ENCODE data around the gene ADTRP. TPM values are rescaled to one million over a fixed set of nuclear protein-coding genes. Genes with fewer than 3 reads are reported as not detected.

Gene ADTRP
- total RNA-seq, 3 donors from 2014 or later (not counting 1 experiment from before 2014, with no cell fraction given) = 1.1 to 1.5 TPM; not detected in 1

DNA sequence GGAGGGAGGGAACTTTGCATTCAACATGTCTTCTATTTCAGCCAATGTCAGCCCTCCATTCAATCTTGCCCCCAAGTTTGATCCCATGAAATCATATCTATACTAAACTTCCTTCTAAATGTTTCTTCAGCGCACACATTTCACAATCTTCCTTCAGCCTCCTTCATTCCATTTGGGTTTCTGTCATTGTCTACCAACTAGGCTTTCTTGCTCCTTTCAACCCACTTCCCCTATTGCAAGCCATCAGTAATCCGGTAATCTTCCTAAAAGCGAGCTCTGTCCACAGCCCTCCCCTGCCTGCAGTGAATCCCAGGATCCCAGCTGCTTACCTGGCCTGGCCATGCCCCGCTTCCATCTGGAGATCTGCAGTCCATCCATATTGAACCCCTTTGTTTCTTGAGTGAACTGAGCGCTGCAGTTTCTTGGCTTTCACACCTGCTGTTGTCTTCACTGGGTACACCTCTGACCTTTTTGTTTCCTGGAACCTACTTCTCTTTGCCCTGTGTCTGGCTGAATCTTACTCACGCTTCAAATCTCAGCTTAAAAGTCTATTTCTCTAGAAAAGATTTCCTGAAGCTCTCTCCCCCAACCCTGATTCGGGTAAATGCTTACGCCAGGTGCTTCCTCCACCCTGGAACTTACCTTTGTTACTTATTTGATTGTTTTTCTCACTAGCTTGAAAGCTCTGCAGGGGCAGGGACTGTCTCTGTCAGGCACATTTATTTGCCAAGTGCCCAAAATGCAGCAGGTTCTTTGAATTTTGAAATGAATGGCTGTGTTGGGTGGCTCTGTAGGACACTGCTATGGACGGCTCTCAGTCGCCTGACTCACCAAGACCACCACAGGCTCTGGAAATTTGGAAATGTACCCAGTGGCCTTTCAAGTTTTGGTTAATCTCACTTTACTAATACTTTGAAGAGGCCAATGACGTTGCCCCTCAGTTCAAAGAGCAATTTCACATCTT lies 50.3 kb downstream of the ADTRP start:
- Mint-ChIP-seq H3K27ac (no peak overlapping the region), H3K4me3 (no peak overlapping the region), H3K4me1 (peaks cover 0 to 3% of the 10 kb centered on the region in 2 donors), H3K9me3 (no peaks in the 10 kb centered on the region), H3K36me3 (no peaks in the 10 kb centered on the region), H3K27me3 (ENCODE audit: low read depth in 2 of 2) (peaks cover 20 to 46% of the 10 kb centered on the region in 2 donors)
- TF ChIP-seq, protein P1, sequence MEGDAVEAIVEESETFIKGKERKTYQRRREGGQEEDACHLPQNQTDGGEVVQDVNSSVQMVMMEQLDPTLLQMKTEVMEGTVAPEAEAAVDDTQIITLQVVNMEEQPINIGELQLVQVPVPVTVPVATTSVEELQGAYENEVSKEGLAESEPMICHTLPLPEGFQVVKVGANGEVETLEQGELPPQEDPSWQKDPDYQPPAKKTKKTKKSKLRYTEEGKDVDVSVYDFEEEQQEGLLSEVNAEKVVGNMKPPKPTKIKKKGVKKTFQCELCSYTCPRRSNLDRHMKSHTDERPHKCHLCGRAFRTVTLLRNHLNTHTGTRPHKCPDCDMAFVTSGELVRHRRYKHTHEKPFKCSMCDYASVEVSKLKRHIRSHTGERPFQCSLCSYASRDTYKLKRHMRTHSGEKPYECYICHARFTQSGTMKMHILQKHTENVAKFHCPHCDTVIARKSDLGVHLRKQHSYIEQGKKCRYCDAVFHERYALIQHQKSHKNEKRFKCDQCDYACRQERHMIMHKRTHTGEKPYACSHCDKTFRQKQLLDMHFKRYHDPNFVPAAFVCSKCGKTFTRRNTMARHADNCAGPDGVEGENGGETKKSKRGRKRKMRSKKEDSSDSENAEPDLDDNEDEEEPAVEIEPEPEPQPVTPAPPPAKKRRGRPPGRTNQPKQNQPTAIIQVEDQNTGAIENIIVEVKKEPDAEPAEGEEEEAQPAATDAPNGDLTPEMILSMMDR (IDR thresholded peaks at IDR 0.05) = no peak
- peaks cover 10% of the 10 kb centered on the region for H3K4me1 ChIP-seq (ENCODE audit: control insufficient read depth, insufficient read depth, low read length)
- no peaks in the 10 kb centered on the region for H3K27me3 ChIP-seq (ENCODE audit: control insufficient read depth, insufficient read depth, low read length)
- DNase-seq (peak in 1 of 2 donors; percentile 64), ATAC-seq (no peak)
- H3K4me3 ChIP-seq (ENCODE audit: low read length) = no peak overlapping the region
- H3K27ac ChIP-seq (ENCODE audit: low read length) = no peak overlapping the region
- no peaks in the 10 kb centered on the region for H3K36me3 ChIP-seq (ENCODE audit: control insufficient read depth, insufficient read depth, low read length)
- intact Hi-C loops (cut with micrococcal nuclease) = no loop called here
- WGBS (ENCODE audit: insufficient coverage) = 43% methylated on average over 11 of the region's 11 CpGs
- no peaks in the 10 kb centered on the region for H3K9me3 ChIP-seq (ENCODE audit: control insufficient read depth, insufficient read depth, low read length)

DNA sequence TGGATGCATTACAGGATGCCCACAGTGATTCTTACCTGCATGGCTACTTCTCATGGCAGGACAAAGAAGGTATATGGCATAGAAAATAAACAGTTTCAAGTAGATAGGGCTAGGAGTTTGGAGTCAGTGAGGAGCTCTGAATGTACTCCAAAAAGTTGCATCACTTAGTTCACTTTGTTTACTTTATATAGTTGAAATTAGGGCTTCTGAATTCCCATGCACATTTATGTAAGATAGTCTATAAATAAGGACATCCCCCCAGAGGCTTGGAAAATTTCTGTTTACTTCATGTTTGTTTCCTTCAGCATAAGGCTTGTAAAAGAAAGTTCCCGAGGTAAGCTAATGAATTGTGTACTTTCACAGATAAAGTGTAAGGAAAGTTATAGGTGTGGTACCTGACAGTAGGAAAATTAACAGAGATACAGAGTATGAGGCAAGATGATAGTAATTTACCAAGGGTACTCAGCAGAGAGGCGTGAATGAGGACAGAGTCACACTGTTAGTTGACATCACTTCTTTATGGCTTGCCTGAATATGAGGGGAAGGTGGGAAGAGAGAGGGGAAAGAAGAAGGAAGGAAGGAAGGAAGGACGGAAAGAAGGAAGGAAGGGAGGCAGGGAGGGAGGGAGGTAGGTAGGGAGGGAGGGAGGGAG lies 51.1 kb downstream of the ADTRP start:
- no peak for ATAC-seq
- Mint-ChIP-seq H3K27ac (no peak overlapping the region), H3K9me3 (no peaks in the 10 kb centered on the region)

DNA sequence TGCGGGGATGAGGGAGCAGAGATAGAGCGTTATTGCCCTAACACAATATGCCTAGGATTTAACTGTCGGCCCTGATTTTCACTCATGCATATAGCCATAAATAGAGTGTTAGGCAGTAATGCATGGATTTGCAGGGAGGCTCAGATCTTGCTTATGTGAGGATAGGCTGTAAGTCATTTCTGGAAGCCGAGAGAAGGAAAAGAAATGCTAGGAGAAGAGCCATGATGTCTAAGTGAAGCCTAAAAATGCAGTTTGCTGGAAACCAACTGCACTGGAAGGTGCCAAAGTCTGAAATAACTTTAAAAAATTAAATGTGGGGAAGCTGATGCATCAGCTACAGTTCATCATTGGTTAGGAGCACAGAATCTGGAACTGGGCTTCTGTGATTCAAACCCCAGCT lies 54.3 kb downstream of the ADTRP start:
- intact Hi-C loops (cut with micrococcal nuclease) = no loop called here
- 93% methylated on average over 4 of the region's 4 CpGs for WGBS (ENCODE audit: insufficient coverage)

More for the DNA sequence above, 51.1 kb downstream of the ADTRP start:
- Histone ChIP-seq H3K27me3 (ENCODE audit: control insufficient read depth, insufficient read depth, low read length) (no peaks in the 10 kb centered on the region), H3K4me1 (ENCODE audit: control insufficient read depth, insufficient read depth, low read length) (peaks cover 7% of the 10 kb centered on the region), H3K36me3 (ENCODE audit: control insufficient read depth, insufficient read depth, low read length) (no peaks in the 10 kb centered on the region), H3K9me3 (ENCODE audit: control insufficient read depth, insufficient read depth, low read length) (no peaks in the 10 kb centered on the region), H3K4me3 (ENCODE audit: low read length) (no peak overlapping the region), H3K27ac (ENCODE audit: low read length) (no peak overlapping the region)
- no peak for DNase-seq
- Mint-ChIP-seq H3K36me3 (no peaks in the 10 kb centered on the region), H3K4me3 (no peak overlapping the region), H3K27me3 (ENCODE audit: low read depth in 2 of 2) (peaks cover 17 to 43% of the 10 kb centered on the region in 2 donors), H3K4me1 (peaks cover 0 to 3% of the 10 kb centered on the region in 2 donors)
- intact Hi-C loops (cut with micrococcal nuclease) = no loop called here
- TF ChIP-seq, protein P1 (IDR thresholded peaks at IDR 0.05) = no peak
- WGBS (ENCODE audit: insufficient coverage) = 63% methylated on average over 3 of the region's 3 CpGs

More for the DNA sequence above, 54.3 kb downstream of the ADTRP start:
- Mint-ChIP-seq H3K4me1 (no peaks in the 10 kb centered on the region), H3K4me3 (no peak overlapping the region), H3K27ac (no peak overlapping the region), H3K36me3 (no peaks in the 10 kb centered on the region), H3K9me3 (no peaks in the 10 kb centered on the region), H3K27me3 (ENCODE audit: low read depth in 2 of 2) (peaks cover 13 to 27% of the 10 kb centered on the region in 2 donors)
- Histone ChIP-seq H3K4me1 (ENCODE audit: control insufficient read depth, insufficient read depth, low read length) (peaks cover 2% of the 10 kb centered on the region), H3K4me3 (ENCODE audit: low read length) (no peak overlapping the region), H3K9me3 (ENCODE audit: control insufficient read depth, insufficient read depth, low read length) (no peaks in the 10 kb centered on the region), H3K36me3 (ENCODE audit: control insufficient read depth, insufficient read depth, low read length) (no peaks in the 10 kb centered on the region), H3K27ac (ENCODE audit: low read length) (no peak overlapping the region), H3K27me3 (ENCODE audit: control insufficient read depth, insufficient read depth, low read length) (no peaks in the 10 kb centered on the region)
- DNase-seq (no peak), ATAC-seq (no peak)
- TF ChIP-seq, protein P1 (IDR thresholded peaks at IDR 0.05) = no peak
